ENCODE measurements around the gene SDK1. TPM values are rescaled to one million over a fixed set of nuclear protein-coding genes. Genes with fewer than 3 reads are reported as not detected.

Gene SDK1
- total RNA-seq, 6 experiments from 2014 or later: not detected

DNA sequence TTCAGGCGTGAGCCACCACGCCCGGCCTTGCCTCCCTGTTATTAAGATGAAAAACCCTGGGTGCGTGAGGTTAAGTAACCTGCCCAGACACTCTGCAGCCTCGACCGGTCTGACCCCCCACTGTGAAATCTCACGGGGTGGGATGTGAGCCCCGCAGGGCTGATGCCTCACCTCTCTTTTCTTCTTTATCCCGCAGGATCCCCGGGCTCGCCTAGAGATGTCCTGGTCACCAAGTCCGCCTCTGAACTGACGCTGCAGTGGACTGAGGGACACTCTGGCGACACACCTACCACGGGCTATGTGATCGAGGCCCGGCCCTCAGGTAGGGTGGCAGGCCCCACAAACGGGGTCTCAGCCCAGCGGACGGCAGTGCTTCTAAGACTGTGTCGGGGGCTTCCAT lies 920.0 kb downstream of the SDK1 start:
- DNase-seq: no peak
- no peak overlapping the region for H3K4me3 Mint-ChIP-seq
- no peaks in the 10 kb centered on the region for H3K27me3 Mint-ChIP-seq (ENCODE audit: insufficient read depth)
- peaks cover 71% of the 10 kb centered on the region for H3K9me3 Mint-ChIP-seq
- no peaks in the 10 kb centered on the region for H3K4me1 Mint-ChIP-seq (ENCODE audit: low read depth)
- H3K36me3 Mint-ChIP-seq (ENCODE audit: low read depth): peaks cover 5% of the 10 kb centered on the region
- TF ChIP-seq, protein P1, sequence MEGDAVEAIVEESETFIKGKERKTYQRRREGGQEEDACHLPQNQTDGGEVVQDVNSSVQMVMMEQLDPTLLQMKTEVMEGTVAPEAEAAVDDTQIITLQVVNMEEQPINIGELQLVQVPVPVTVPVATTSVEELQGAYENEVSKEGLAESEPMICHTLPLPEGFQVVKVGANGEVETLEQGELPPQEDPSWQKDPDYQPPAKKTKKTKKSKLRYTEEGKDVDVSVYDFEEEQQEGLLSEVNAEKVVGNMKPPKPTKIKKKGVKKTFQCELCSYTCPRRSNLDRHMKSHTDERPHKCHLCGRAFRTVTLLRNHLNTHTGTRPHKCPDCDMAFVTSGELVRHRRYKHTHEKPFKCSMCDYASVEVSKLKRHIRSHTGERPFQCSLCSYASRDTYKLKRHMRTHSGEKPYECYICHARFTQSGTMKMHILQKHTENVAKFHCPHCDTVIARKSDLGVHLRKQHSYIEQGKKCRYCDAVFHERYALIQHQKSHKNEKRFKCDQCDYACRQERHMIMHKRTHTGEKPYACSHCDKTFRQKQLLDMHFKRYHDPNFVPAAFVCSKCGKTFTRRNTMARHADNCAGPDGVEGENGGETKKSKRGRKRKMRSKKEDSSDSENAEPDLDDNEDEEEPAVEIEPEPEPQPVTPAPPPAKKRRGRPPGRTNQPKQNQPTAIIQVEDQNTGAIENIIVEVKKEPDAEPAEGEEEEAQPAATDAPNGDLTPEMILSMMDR (IDR thresholded peaks at IDR 0.05): no peak
- H3K27ac Mint-ChIP-seq: no peak overlapping the region

DNA sequence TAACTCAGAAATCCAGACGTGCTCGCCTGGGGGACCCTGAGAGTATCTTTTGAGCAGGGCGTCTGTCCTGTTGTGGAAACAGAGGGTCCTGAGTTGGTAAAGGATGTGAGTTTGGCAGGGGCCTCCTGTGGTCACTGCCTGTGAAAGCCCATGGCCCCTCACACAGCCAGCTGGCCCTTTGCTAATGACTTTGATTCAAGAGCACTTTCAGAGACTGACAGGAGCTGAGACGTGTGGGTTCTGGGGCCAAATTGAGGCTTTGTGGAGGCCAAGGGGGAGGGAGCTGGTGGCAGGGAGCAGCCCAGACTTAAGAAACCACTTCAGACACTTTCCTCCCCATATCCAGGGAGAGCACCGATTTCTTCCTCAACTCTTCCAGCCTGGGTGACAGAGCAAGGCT lies 921.6 kb downstream of the SDK1 start:
- peaks cover 77% of the 10 kb centered on the region for H3K9me3 Mint-ChIP-seq
- H3K4me3 Mint-ChIP-seq: no peak overlapping the region
- no peak for DNase-seq
- no peaks in the 10 kb centered on the region for H3K27me3 Mint-ChIP-seq (ENCODE audit: insufficient read depth)
- H3K27ac Mint-ChIP-seq: no peak overlapping the region
- H3K4me1 Mint-ChIP-seq (ENCODE audit: low read depth): no peaks in the 10 kb centered on the region
- peaks cover 5% of the 10 kb centered on the region for H3K36me3 Mint-ChIP-seq (ENCODE audit: low read depth)
- TF ChIP-seq, protein P1 (IDR thresholded peaks at IDR 0.05): no peak

DNA sequence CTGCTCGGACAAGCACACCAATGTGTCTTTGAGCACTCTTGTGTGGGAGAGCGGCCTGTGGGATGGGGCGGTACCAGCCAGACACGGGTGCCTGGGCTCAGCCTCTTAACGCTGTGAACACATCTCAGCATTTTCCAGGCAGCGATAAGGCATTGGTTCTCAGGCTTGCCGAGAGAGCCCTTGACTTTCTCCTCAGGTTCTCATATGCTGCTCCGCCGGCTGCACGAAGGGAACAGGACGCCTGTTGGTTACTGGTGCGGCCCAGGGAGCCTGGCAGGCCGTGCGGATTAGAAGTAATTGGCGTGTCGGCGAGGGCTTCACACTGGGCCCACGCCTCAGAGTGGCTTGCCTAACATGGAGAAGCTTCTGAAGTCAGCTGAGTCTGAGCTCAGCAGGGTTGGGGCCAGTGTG lies 924.3 kb downstream of the SDK1 start:
- TF ChIP-seq, protein P1 (IDR thresholded peaks at IDR 0.05): no peak
- Mint-ChIP-seq H3K36me3 (ENCODE audit: low read depth) (peaks cover 5% of the 10 kb centered on the region), H3K27me3 (ENCODE audit: insufficient read depth) (no peaks in the 10 kb centered on the region), H3K4me1 (ENCODE audit: low read depth) (no peaks in the 10 kb centered on the region), H3K9me3 (peaks cover 81% of the 10 kb centered on the region), H3K4me3 (no peak overlapping the region), H3K27ac (no peak overlapping the region)
- DNase-seq: no peak

DNA sequence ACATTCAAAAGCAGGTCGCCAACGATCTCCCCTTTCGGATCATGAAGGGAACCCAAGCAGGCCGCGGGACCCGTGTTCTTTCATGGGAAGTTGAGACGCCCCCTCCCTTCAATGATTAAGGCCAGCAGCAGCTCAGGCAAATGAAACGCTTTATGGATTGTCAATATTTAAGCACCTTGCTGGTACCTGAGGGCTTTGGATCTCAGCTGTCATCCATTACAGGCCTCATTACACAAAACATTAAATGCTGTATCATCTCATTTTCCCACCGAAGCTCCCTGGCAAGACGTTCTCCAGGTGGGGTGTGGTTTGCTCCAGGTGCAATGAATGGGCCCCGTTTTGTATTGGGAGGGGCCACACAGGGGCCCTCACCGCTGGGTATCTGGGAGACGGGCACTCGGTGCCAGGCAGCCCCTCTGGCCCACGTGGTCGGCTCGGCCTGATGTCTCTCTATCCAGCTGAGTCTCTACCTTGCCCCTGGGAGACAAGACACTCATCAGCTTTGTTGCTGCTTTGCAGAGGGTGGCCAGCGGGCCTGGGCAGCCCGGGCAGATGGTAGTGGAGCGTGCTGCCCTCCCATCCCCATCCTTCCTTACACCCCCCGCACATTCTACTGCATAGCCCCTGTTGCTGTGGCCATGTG lies 925.0 kb downstream of the SDK1 start:
- no peak overlapping the region for H3K4me3 Mint-ChIP-seq

DNA sequence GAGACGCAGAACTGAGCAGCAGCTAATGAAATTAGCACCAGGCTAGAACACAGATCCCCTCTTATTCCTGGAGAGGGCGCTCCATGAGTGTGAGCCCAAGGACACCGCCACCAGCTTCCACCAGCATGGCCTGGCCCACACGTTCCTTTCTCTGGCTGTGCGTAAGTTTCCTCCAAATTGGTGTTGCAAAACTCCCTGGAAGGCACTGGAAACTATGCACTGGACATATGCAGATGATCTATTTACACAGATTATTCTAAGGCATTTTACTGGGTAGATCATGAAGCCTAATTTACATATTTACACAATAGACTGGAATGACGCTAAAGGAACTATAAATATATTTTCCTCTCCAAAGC lies 925.5 kb downstream of the SDK1 start:
- no peaks in the 10 kb centered on the region for H3K4me1 Mint-ChIP-seq (ENCODE audit: low read depth)
- H3K9me3 Mint-ChIP-seq: peaks cover 87% of the 10 kb centered on the region
- TF ChIP-seq, protein P1 (IDR thresholded peaks at IDR 0.05): no peak
- H3K27me3 Mint-ChIP-seq (ENCODE audit: insufficient read depth): no peaks in the 10 kb centered on the region
- no peak overlapping the region for H3K4me3 Mint-ChIP-seq
- peaks cover 5% of the 10 kb centered on the region for H3K36me3 Mint-ChIP-seq (ENCODE audit: low read depth)
- no peak for DNase-seq
- H3K27ac Mint-ChIP-seq: no peak overlapping the region

More for the DNA sequence above, 925.0 kb downstream of the SDK1 start:
- Mint-ChIP-seq H3K9me3 (peaks cover 87% of the 10 kb centered on the region), H3K36me3 (ENCODE audit: low read depth) (peaks cover 5% of the 10 kb centered on the region), H3K4me1 (ENCODE audit: low read depth) (no peaks in the 10 kb centered on the region), H3K27ac (no peak overlapping the region), H3K27me3 (ENCODE audit: insufficient read depth) (no peaks in the 10 kb centered on the region)
- no peak for DNase-seq
- TF ChIP-seq, protein P1 (IDR thresholded peaks at IDR 0.05): no peak
